Measurements from ENCODE around the gene C9. TPM values are rescaled to one million over a fixed set of nuclear protein-coding genes. Genes with fewer than 3 reads are reported as not detected.
"Not testable (repeated sequence)": the region's sequence is repeated elsewhere in the genome, so short reads cannot be mapped to it uniquely, and the experiment has no call there.

The C9 gene
- total and polyA plus RNA-seq, 2 donors, result 0.47 TPM; not detected in 1

GRCh38 chr5:39334296-39334695 lies 30.0 kb downstream of the C9 start:
- H3K36me3 ChIP-seq (ENCODE audit: insufficient read depth); H3K4me3 ChIP-seq (ENCODE audit: low read depth, low read length); DNase-seq (ENCODE audit: extremely low spot score); H3K27ac ChIP-seq (ENCODE audit: low read depth); H3K4me1 ChIP-seq (ENCODE audit: insufficient read depth): not testable (repeated sequence)
- 92% methylated on average over 27 of the region's 27 CpGs for whole genome bisulfite sequencing

- H3K4me1 ChIP-seq (ENCODE audit: insufficient read depth), result no peaks in the 10 kb centered on the region
- H3K36me3 ChIP-seq (ENCODE audit: insufficient read depth), result no peaks in the 10 kb centered on the region
- no peak overlapping the region for H3K27ac ChIP-seq (ENCODE audit: low read depth)
- DNase-seq (ENCODE audit: extremely low spot score), result no peak
- no peak overlapping the region for H3K4me3 ChIP-seq (ENCODE audit: low read depth, low read length)
- WGBS, result 97% methylated on average over 1 of the region's 1 CpG
These were observed 31.2 kb downstream of the C9 start for GRCh38 chr5:39333104-39333503.

- peak; percentile 43 for DNase-seq (ENCODE audit: extremely low spot score)
- WGBS, result 62% methylated on average over 2 of the region's 2 CpGs
- Histone ChIP-seq H3K36me3 (ENCODE audit: insufficient read depth) (no peaks in the 10 kb centered on the region), H3K4me1 (ENCODE audit: insufficient read depth) (no peaks in the 10 kb centered on the region), H3K4me3 (ENCODE audit: low read depth, low read length) (no peak overlapping the region), H3K27ac (ENCODE audit: low read depth) (no peak overlapping the region)
These were observed 32.4 kb downstream of the C9 start for GRCh38 chr5:39331861-39332381.

GRCh38 chr5:39328731-39329130 lies 35.6 kb downstream of the C9 start:
- Histone ChIP-seq H3K36me3 (ENCODE audit: insufficient read depth) (no peaks in the 10 kb centered on the region), H3K27ac (ENCODE audit: low read depth) (no peak overlapping the region), H3K4me3 (ENCODE audit: low read depth, low read length) (no peak overlapping the region), H3K4me1 (ENCODE audit: insufficient read depth) (no peaks in the 10 kb centered on the region)
- 91% methylated on average over 1 of the region's 1 CpG for WGBS
- no peak for DNase-seq (ENCODE audit: extremely low spot score)

DNA sequence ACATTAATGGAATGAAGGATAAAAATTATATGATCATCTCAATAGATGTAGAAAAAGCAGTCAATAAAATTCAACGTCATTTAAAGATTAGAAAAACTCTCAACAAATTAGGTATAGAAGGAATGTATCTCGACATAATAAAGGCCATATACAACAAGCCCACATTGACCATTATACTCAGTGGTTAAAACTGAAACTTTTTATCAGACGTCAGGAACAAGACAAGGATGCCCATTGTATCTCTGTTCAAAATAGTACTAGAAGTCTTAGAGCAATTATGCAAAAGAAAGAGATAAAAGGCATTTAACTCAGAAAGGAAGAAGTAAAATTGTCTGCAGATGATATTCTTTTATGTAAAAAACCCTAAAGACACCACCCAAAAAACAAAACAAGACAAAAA lies 40.8 kb downstream of the C9 start:
- 83% methylated on average over 3 of the region's 3 CpGs for WGBS
- DNase-seq (ENCODE audit: extremely low spot score), result no peak
- Histone ChIP-seq H3K4me3 (ENCODE audit: low read depth, low read length) (no peak overlapping the region), H3K27ac (ENCODE audit: low read depth) (no peak overlapping the region), H3K4me1 (ENCODE audit: insufficient read depth) (no peaks in the 10 kb centered on the region), H3K36me3 (ENCODE audit: insufficient read depth) (no peaks in the 10 kb centered on the region)

GRCh38 chr5:39319395-39319794 lies 44.9 kb downstream of the C9 start:
- H3K4me3 ChIP-seq (ENCODE audit: low read depth, low read length), result no peak overlapping the region
- DNase-seq (ENCODE audit: extremely low spot score), result no peak
- H3K36me3 ChIP-seq (ENCODE audit: insufficient read depth), result no peaks in the 10 kb centered on the region
- H3K27ac ChIP-seq (ENCODE audit: low read depth), result no peak overlapping the region
- 93% methylated on average over 3 of the region's 3 CpGs for WGBS
- no peaks in the 10 kb centered on the region for H3K4me1 ChIP-seq (ENCODE audit: insufficient read depth)

DNA sequence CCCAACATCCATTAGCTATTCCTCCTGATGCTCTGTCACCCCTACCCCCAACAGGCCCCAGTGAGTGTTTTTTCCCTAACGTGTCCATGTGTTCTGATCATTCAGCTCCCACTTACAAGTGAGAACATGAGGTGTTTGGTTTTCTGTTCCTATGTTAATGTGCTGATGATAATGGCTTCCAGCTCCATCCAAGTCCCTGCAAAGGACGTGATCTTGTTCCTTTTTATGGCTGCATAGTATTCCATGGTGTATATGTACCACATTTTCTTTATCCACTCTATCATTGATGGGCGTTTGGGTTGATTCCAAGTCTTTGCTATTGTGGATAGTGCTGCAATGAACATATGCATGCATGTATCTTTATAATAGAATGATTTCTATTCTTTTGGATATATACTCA lies 47.8 kb downstream of the C9 start:
- H3K36me3 ChIP-seq (ENCODE audit: insufficient read depth); H3K27ac ChIP-seq (ENCODE audit: low read depth); H3K4me1 ChIP-seq (ENCODE audit: insufficient read depth); H3K4me3 ChIP-seq (ENCODE audit: low read depth, low read length); DNase-seq (ENCODE audit: extremely low spot score): not testable (repeated sequence)
- WGBS, result 84% methylated on average over 3 of the region's 3 CpGs

DNA sequence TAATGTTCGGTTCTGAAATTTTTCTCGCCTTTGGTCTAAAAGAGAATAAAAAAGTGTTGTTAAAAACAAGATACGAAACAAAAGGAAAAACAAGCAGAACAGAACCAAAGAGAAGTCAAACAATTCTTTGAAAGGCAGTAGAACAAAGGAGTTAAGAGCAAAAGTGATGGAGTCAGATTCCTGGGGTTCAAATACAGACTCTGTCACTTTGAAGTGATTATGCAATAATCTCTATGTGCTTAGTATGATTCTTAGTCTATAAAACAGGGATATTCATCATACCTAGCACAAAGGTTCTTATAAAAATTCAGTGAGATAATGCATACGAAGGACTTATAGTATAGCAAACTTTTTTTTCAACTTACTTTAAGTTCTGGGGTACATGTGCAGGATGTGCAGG lies 48.3 kb downstream of the C9 start:
- 79% methylated on average over 4 of the region's 4 CpGs for WGBS
- no peak for DNase-seq (ENCODE audit: extremely low spot score)
- Histone ChIP-seq H3K36me3 (ENCODE audit: insufficient read depth) (no peaks in the 10 kb centered on the region), H3K4me1 (ENCODE audit: insufficient read depth) (no peaks in the 10 kb centered on the region), H3K4me3 (ENCODE audit: low read depth, low read length) (no peak overlapping the region), H3K27ac (ENCODE audit: low read depth) (no peak overlapping the region)

- 74% methylated on average over 1 of the region's 1 CpG for WGBS
- H3K27ac ChIP-seq (ENCODE audit: low read depth), result no peak overlapping the region
- no peaks in the 10 kb centered on the region for H3K36me3 ChIP-seq (ENCODE audit: insufficient read depth)
- no peaks in the 10 kb centered on the region for H3K4me1 ChIP-seq (ENCODE audit: insufficient read depth)
- H3K4me3 ChIP-seq (ENCODE audit: low read depth, low read length), result no peak overlapping the region
- DNase-seq (ENCODE audit: extremely low spot score), result no peak
These were observed 49.7 kb downstream of the C9 start for GRCh38 chr5:39314591-39314990.

- no peak for DNase-seq (ENCODE audit: extremely low spot score)
- no peaks in the 10 kb centered on the region for H3K36me3 ChIP-seq (ENCODE audit: insufficient read depth)
- no peak overlapping the region for H3K4me3 ChIP-seq (ENCODE audit: low read depth, low read length)
- no peaks in the 10 kb centered on the region for H3K4me1 ChIP-seq (ENCODE audit: insufficient read depth)
- 92% methylated on average over 1 of the region's 1 CpG for WGBS
- no peak overlapping the region for H3K27ac ChIP-seq (ENCODE audit: low read depth)
These were observed 54.8 kb downstream of the C9 start for GRCh38 chr5:39309534-39309933.

GRCh38 chr5:39302472-39302871 lies 61.8 kb downstream of the C9 start:
- no peak overlapping the region for H3K27ac ChIP-seq (ENCODE audit: low read depth)
- 60% methylated on average over 1 of the region's 1 CpG for WGBS
- H3K4me1 ChIP-seq (ENCODE audit: insufficient read depth), result no peaks in the 10 kb centered on the region
- no peaks in the 10 kb centered on the region for H3K36me3 ChIP-seq (ENCODE audit: insufficient read depth)
- no peak for DNase-seq (ENCODE audit: extremely low spot score)
- no peak overlapping the region for H3K4me3 ChIP-seq (ENCODE audit: low read depth, low read length)

DNA sequence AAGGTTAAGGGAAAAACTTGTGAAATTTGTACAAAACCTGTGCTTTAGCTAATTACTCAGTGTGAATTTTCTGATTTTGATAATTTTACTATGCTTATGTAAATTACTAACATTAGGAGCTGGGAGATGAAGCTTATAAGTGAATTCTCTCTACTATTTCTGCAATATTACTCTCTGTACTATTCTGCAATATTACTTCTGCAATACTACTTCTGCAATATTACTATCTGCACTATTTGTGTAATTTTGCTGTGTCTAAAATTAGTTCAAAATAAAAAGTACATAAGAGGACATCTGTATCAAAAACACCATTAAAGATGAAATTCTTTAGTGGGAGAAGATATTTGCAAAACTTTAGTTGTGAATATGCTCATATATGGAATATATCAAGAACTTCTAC lies 62.9 kb downstream of the C9 start:
- H3K4me1 ChIP-seq (ENCODE audit: insufficient read depth), result no peaks in the 10 kb centered on the region
- H3K4me3 ChIP-seq (ENCODE audit: low read depth, low read length), result no peak overlapping the region
- H3K36me3 ChIP-seq (ENCODE audit: insufficient read depth), result no peaks in the 10 kb centered on the region
- DNase-seq (ENCODE audit: extremely low spot score), result no peak
- H3K27ac ChIP-seq (ENCODE audit: low read depth), result no peak overlapping the region

DNA sequence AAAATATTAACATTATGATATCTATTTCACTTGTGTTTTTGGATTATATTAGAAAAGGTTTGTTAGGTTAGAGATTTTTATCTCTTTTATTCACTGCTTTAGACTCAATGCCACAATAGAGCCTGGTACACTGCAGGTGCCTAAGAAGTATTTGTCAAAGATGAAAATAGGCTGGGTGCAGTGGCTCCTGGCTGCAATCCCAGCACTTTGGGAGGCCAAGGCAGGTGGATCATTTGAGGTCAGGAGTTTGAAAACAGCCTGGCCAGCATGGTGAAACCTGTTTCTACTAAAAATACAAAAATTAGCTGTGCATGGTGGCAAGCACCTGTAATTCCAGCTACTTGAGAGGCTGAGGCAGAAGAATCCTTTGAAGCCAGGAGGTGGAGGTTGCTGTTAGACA lies 64.3 kb downstream of the C9 start:
- H3K27ac ChIP-seq (ENCODE audit: low read depth), result no peak overlapping the region
- no peak overlapping the region for H3K4me3 ChIP-seq (ENCODE audit: low read depth, low read length)
- no peaks in the 10 kb centered on the region for H3K36me3 ChIP-seq (ENCODE audit: insufficient read depth)

GRCh38 chr5:39294736-39295135 lies 69.6 kb downstream of the C9 start:
- Histone ChIP-seq H3K4me3 (ENCODE audit: low read depth, low read length) (no peak overlapping the region), H3K27ac (ENCODE audit: low read depth) (no peak overlapping the region), H3K36me3 (ENCODE audit: insufficient read depth) (no peaks in the 10 kb centered on the region), H3K4me1 (ENCODE audit: insufficient read depth) (no peaks in the 10 kb centered on the region)
- 88% methylated on average over 2 of the region's 2 CpGs for WGBS
- no peak for DNase-seq (ENCODE audit: extremely low spot score)

More for the DNA sequence above, 64.3 kb downstream of the C9 start:
- no peak for DNase-seq (ENCODE audit: extremely low spot score)
- no peaks in the 10 kb centered on the region for H3K4me1 ChIP-seq (ENCODE audit: insufficient read depth)

GRCh38 chr5:39284552-39284951 lies 79.7 kb downstream of the C9 start:
- no peak for DNase-seq (ENCODE audit: extremely low spot score)
- Histone ChIP-seq H3K27ac (ENCODE audit: low read depth) (no peak overlapping the region), H3K4me3 (ENCODE audit: low read depth, low read length) (no peak overlapping the region), H3K4me1 (ENCODE audit: insufficient read depth) (no peaks in the 10 kb centered on the region), H3K36me3 (ENCODE audit: insufficient read depth) (no peaks in the 10 kb centered on the region)
- 62% methylated on average over 5 of the region's 5 CpGs for WGBS

All from urinary bladder (tissue), 4 donors.